ENCODE measurements around the gene AFAP1L1.

DNA sequence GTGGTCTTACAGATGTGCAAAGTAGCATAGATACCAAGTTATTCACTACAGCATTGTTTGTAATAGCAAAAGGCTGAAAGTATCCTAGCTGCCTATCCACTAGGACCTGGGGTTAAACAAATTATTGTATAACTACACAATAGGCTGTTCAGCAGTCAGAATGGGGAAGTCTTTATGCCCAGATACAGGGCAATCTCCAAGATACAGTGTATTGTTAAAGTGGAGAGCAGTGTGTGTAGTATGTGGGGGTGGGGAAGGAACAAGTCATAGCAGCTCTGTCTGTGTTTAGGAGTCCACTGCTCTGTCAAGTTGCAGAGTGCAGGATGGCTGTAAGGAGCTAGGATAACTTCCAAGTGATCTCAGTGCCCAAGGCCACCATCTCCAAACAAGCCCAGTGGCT is 91.7 kb downstream of the AFAP1L1 start:
- no peak for TF ChIP-seq TCF7L2 (IDR thresholded peaks at IDR 0.05; ENCODE audit: borderline replicate concordance, low read depth, low read length)
- no peak for TF ChIP-seq TRIM28 (IDR thresholded peaks at IDR 0.05; ENCODE audit: borderline replicate concordance, low read length)
- TF ChIP-seq, protein P1, sequence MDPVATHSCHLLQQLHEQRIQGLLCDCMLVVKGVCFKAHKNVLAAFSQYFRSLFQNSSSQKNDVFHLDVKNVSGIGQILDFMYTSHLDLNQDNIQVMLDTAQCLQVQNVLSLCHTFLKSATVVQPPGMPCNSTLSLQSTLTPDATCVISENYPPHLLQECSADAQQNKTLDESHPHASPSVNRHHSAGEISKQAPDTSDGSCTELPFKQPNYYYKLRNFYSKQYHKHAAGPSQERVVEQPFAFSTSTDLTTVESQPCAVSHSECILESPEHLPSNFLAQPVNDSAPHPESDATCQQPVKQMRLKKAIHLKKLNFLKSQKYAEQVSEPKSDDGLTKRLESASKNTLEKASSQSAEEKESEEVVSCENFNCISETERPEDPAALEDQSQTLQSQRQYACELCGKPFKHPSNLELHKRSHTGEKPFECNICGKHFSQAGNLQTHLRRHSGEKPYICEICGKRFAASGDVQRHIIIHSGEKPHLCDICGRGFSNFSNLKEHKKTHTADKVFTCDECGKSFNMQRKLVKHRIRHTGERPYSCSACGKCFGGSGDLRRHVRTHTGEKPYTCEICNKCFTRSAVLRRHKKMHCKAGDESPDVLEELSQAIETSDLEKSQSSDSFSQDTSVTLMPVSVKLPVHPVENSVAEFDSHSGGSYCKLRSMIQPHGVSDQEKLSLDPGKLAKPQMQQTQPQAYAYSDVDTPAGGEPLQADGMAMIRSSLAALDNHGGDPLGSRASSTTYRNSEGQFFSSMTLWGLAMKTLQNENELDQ (tag by site-specific recombination; IDR thresholded peaks at IDR 0.05; ENCODE audit: low read depth): no peak
- TF ChIP-seq, protein P2, sequence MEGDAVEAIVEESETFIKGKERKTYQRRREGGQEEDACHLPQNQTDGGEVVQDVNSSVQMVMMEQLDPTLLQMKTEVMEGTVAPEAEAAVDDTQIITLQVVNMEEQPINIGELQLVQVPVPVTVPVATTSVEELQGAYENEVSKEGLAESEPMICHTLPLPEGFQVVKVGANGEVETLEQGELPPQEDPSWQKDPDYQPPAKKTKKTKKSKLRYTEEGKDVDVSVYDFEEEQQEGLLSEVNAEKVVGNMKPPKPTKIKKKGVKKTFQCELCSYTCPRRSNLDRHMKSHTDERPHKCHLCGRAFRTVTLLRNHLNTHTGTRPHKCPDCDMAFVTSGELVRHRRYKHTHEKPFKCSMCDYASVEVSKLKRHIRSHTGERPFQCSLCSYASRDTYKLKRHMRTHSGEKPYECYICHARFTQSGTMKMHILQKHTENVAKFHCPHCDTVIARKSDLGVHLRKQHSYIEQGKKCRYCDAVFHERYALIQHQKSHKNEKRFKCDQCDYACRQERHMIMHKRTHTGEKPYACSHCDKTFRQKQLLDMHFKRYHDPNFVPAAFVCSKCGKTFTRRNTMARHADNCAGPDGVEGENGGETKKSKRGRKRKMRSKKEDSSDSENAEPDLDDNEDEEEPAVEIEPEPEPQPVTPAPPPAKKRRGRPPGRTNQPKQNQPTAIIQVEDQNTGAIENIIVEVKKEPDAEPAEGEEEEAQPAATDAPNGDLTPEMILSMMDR (tag by site-specific recombination; IDR thresholded peaks at IDR 0.05): no peak

Data from HEK293 (cell line).